Upper lobe of left lung (tissue), 6 donors: ENCODE results near the gene PKNOX2. TPM values are rescaled to one million over a fixed set of nuclear protein-coding genes. Genes with fewer than 3 reads are reported as not detected.

ENCODE experiments used
- ATAC-seq, 2 donors: fragments of 200-7000 bp; cut with Tn5 transposase; one replicate each; pipeline ENCODE4 v1.9.1; 2022; ENCODE audit warnings: mild to moderate bottlenecking in 2 of 2, moderate library complexity in 2 of 2; ENCODE audit not compliant: low FRiP score in 2 of 2
- DNase-seq, 2 donors: peaks; one replicate each; pipeline ENCODE4 v3.0.0-alpha.2; 2019 to 2020
- H3K27ac ChIP-seq, 4 donors: fragments of 200-600 bp; sonication (generic); one replicate each; pipeline ENCODE4 v1.5.1; 2016 to 2019
- H3K27me3 ChIP-seq, 4 donors: fragments of 200-600 bp; sonication (generic); one replicate each; pipeline ENCODE4 v1.5.1; 2017 to 2019
- H3K36me3 ChIP-seq, 4 donors: fragments of 200-600 bp; sonication (generic); one replicate each; pipeline ENCODE4 v1.5.1; 2016 to 2019
- H3K4me1 ChIP-seq, 4 donors: fragments of 200-600 bp; sonication (generic); one replicate each; pipeline ENCODE4 v1.5.1; 2018 to 2019
- H3K4me3 ChIP-seq, 4 donors: fragments of 200-600 bp; sonication (generic); one replicate each; pipeline ENCODE4 v1.5.1; 2017 to 2019; ENCODE audit warnings: mild to moderate bottlenecking in 2 of 4, moderate library complexity in 1 of 4
- H3K9me3 ChIP-seq, 4 donors: fragments of 200-600 bp; sonication (generic); one replicate each; pipeline ENCODE4 v1.5.1; 2018 to 2019
- EP300 ChIP-seq, 4 donors: sonication (generic); formaldehyde crosslinking; IDR thresholded peaks; one replicate each; pipeline ENCODE4 v1.5.1; 2017; ENCODE audit warnings: antibody characterized with exemption in 4 of 4, control low read depth in 2 of 4
- POLR2A ChIP-seq, 4 donors: fragments of 450-650 bp; IDR thresholded peaks; one replicate each; pipeline ENCODE4 v1.5.1; 2016 to 2017; ENCODE audit warnings: antibody characterized with exemption in 4 of 4, mild to moderate bottlenecking in 2 of 4
- POLR2AphosphoS5 ChIP-seq, 2 donors: sonication (generic); formaldehyde crosslinking; IDR thresholded peaks; one replicate each; pipeline ENCODE4 v1.5.1; 2017; ENCODE audit warnings: antibody characterized with exemption in 2 of 2
- WGBS, 2 donors: methylation state at CpG; one replicate each; pipeline ENCODE4 v1.1.5; 2017 to 2018; 5-methylcytosine and 5-hydroxymethylcytosine counted together
- total RNA-seq, 6 donors: library from RNA; depleted of rRNA in 4 of 6; stranded (reverse); fragments of >200 nt in 4 of 6; gene quantifications; one replicate each; pipeline versions ENCODE4 v1.1.0 to v1.2.1, GENCODE V29; 2016 to 2021
- TF ChIP-seq, protein P1 (sequence below), 6 experiments: fragments of 450-650 bp in 4 of 6; fragments of 200-600 bp in 2 of 6; sonication (generic) in 2 of 6; IDR thresholded peaks; one replicate each; pipeline ENCODE4 v1.5.1; 2016 to 2019; ENCODE audit warnings: antibody characterized with exemption in 6 of 6
- donor health status: DM: no; HTN: no; CAD: no; lungs with moderate emphysema.
- donor health status: DM: no; HTN: yes; CAD: no; lungs with severe emphysema.

Gene PKNOX2
- total RNA-seq, 6 donors from 2014 or later: 2.9 to 15.5 (median 8.4) TPM

DNA sequence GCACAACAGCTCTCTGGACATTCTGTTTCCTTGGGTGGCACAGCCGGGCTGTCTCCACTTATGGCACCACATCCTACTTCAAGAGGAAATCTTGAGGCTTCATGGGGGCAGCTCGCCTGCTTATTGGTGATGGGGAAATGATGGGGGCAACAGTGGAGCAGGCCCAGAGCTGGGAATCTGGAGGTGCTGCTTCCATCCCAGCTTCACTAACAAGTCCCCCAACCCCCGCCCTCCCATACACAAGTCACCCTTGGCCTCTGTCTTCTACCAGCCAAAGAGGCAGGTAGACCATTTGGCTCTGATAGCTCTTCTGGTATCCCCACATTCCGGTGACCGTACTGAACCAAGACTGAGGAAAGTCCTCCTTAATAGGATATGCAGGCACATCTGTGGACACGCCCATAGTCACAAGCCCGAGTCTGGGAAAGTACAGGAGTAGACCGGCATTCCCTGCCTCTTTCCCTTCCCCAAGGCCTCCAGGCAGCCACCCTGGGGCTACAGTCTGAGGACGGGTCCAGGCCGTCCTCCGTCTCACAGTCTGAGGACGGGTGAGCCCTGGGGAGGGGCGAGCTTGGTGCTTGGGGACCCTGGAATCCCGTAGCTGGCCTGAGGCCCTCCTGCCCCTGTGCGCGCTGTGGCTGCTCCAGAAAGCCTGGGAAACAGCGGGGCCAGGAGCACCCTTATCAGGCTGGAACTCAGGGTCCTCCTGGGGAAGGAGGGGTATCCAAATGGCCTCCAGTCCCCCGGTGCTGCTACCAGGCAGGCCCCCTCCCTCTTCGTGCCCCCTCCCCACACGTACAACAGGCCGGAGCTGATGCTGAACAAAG, 185.9 kb downstream of the PKNOX2 start:
- ATAC-seq: no peak
- TF ChIP-seq, protein P1, sequence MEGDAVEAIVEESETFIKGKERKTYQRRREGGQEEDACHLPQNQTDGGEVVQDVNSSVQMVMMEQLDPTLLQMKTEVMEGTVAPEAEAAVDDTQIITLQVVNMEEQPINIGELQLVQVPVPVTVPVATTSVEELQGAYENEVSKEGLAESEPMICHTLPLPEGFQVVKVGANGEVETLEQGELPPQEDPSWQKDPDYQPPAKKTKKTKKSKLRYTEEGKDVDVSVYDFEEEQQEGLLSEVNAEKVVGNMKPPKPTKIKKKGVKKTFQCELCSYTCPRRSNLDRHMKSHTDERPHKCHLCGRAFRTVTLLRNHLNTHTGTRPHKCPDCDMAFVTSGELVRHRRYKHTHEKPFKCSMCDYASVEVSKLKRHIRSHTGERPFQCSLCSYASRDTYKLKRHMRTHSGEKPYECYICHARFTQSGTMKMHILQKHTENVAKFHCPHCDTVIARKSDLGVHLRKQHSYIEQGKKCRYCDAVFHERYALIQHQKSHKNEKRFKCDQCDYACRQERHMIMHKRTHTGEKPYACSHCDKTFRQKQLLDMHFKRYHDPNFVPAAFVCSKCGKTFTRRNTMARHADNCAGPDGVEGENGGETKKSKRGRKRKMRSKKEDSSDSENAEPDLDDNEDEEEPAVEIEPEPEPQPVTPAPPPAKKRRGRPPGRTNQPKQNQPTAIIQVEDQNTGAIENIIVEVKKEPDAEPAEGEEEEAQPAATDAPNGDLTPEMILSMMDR (IDR thresholded peaks at IDR 0.05): no peak
- TF ChIP-seq POLR2AphosphoS5 (IDR thresholded peaks at IDR 0.05): no peak
- TF ChIP-seq POLR2A (IDR thresholded peaks at IDR 0.05): no peak
- TF ChIP-seq EP300 (IDR thresholded peaks at IDR 0.05): no peak
- peak in 1 of 2 donors; percentile 56 for DNase-seq

DNA sequence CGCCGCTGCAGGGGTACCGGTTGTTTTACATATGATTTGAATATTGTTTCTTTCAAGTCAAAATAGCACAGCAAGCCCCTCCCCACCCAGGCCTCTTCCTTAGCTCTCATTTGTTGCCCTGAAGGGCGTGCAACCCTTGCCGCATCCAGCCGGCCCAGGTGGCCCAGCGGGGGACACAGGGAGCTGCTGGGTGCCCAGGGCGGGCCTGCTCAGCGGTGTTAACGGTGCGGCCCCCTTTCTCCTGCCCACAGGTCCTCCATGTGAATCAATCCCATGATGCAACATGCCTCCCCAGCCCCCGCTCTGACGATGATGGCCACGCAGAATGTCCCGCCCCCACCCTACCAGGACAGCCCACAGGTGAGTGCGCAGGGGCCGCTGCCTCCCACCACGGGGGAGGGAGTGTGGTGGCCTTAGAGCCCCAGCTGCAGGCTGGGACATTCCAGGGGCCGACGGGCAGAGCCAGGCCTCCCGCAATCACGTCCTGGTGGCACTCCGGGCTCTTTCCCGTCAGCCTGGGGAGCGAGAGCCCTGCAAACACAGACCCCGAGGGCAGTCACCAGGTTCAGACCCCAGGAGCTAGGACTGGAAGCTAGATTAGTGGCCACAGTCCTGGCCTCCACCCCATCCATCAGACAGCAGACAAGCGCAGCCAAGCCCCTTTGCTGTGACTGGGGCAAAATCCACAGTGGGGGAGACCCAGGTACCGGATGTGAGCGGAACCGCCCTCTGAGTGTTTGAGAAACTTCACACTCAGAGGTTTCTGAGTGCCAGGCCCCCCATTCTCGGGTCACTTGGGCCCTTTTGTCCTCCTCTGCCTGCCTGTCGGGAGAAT, 186.7 kb downstream of the PKNOX2 start:
- Histone ChIP-seq H3K27ac (no peak overlapping the region), H3K9me3 (no peaks in the 10 kb centered on the region), H3K4me3 (no peak overlapping the region), H3K4me1 (peaks cover 0 to 7% (median 3%) of the 10 kb centered on the region in 4 donors), H3K27me3 (no peaks in the 10 kb centered on the region), H3K36me3 (no peaks in the 10 kb centered on the region)
- no peak for ATAC-seq
- DNase-seq: peak in 1 of 2 donors; percentile 70
- TF ChIP-seq POLR2AphosphoS5 (IDR thresholded peaks at IDR 0.05) (no peak), EP300 (IDR thresholded peaks at IDR 0.05) (no peak), POLR2A (IDR thresholded peaks at IDR 0.05) (no peak)
- TF ChIP-seq, protein P1 (IDR thresholded peaks at IDR 0.05): no peak
- 77 to 88% methylated on average over 17 to 31 of the region's 32 CpGs for whole genome bisulfite sequencing, 2 donors

More for the DNA sequence above, 185.9 kb downstream of the PKNOX2 start:
- WGBS, 2 donors: 88 to 89% methylated on average over 14 to 15 of the region's 21 CpGs
- Histone ChIP-seq H3K9me3 (no peaks in the 10 kb centered on the region), H3K4me1 (peaks cover 0 to 11% (median 3%) of the 10 kb centered on the region in 4 donors), H3K27me3 (no peaks in the 10 kb centered on the region), H3K4me3 (no peak overlapping the region), H3K27ac (no peak overlapping the region), H3K36me3 (no peaks in the 10 kb centered on the region)

DNA sequence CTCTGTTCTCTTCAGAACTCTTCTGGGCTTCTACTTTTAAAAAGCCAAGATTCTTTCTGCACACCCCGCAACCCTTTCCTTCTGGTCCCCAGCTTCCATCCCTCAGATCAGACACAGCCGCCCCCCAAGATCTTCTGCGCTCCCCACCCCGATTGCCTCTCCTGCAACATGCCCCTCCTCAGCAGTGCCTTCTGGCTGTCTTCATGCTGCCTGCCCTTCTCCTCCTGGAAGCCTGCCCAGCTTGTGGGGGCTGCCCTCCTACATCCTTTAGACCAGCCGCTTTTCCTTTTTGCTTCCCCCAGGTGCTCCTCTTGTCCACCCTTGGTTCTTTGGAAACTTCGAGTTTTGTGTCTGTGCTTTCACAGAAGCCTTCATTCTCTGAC, 187.3 kb downstream of the PKNOX2 start:
- Histone ChIP-seq H3K27me3 (no peaks in the 10 kb centered on the region), H3K36me3 (no peaks in the 10 kb centered on the region), H3K27ac (no peak overlapping the region), H3K4me3 (no peak overlapping the region), H3K9me3 (no peaks in the 10 kb centered on the region), H3K4me1 (peaks cover 0 to 7% (median 2%) of the 10 kb centered on the region in 4 donors)
- DNase-seq (no peak), ATAC-seq (no peak)
- 86 to 94% methylated on average over 6 of the region's 6 CpGs for WGBS, 2 donors
- no peak for TF ChIP-seq EP300 (IDR thresholded peaks at IDR 0.05)
- no peak for TF ChIP-seq POLR2A (IDR thresholded peaks at IDR 0.05)
- TF ChIP-seq, protein P1 (IDR thresholded peaks at IDR 0.05): no peak
- no peak for TF ChIP-seq POLR2AphosphoS5 (IDR thresholded peaks at IDR 0.05)

DNA sequence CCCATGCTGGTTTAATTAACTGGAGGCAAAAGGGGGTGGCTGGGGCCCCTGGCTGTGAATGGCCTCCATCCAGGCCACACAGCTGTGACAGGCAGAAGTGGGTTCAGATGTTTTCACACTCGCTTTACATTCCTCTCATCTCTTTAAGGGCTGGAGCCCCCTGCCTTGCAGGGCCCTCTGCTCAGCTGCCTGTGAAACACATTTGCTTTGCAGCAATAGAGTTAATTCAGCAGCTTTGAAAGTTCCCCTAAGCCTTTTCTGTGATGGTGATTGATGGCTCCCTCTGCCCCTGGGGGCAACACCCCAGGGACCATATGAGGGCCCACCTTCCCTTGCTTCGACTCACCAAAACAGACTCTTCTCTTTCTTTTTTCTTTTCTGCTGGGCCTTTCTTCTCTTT, 192.2 kb downstream of the PKNOX2 start:
- no peak for DNase-seq
- no peak for ATAC-seq
- WGBS, 2 donors: 78 to 86% methylated on average over 2 of the region's 2 CpGs
- H3K27me3 ChIP-seq: no peaks in the 10 kb centered on the region
- H3K4me3 ChIP-seq: no peak overlapping the region
- H3K9me3 ChIP-seq: no peaks in the 10 kb centered on the region
- TF ChIP-seq EP300 (IDR thresholded peaks at IDR 0.05): no peak
- no peak for TF ChIP-seq POLR2AphosphoS5 (IDR thresholded peaks at IDR 0.05)
- TF ChIP-seq, protein P1 (IDR thresholded peaks at IDR 0.05): no peak
- no peak for TF ChIP-seq POLR2A (IDR thresholded peaks at IDR 0.05)
- H3K4me1 ChIP-seq: peaks cover 0 to 4% (median 0%) of the 10 kb centered on the region in 4 donors
- H3K27ac ChIP-seq: no peak overlapping the region
- H3K36me3 ChIP-seq: no peaks in the 10 kb centered on the region
